ENCODE measurements around the gene GNG7. TPM values are rescaled to one million over a fixed set of nuclear protein-coding genes. Genes with fewer than 3 reads are reported as not detected.

Gene GNG7
- polyA plus RNA-seq, 1 donor (not counting 4 experiments of a cell fraction or from before 2014, with no cell fraction given) = 0.01 TPM

DNA sequence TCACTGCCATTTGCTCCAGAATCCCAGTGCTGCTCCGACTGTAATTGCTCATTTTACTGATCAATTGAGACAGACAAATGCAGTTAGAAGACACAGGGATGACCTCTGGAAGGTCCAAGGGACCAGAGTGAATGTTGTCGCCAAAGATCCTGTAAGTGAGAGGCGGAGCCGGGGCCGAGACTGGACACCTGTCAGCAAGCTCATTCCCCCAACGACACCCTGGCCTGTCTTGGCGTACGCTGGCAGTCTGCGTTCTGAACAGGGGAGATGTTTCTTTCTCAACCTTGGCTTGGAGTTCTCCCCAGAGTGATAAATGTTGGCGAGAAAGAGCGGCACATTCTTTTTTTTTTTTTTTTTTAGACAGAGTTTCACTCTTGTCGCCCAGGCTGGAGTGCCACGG lies 202.3 kb downstream of the GNG7 start:
- H3K27me3 ChIP-seq (ENCODE audit: control insufficient read depth, extremely low read depth, insufficient read depth, low read length) = no peaks in the 10 kb centered on the region
- peaks cover 3% of the 10 kb centered on the region for H3K9me1 ChIP-seq (ENCODE audit: control insufficient read depth, extremely low read depth, insufficient read depth, low read length)
- H2AFZ ChIP-seq (ENCODE audit: control insufficient read depth, low read length) = no peak overlapping the region
- H4K20me1 ChIP-seq (ENCODE audit: control insufficient read depth, extremely low read depth, insufficient read depth, low read length) = no peaks in the 10 kb centered on the region
- no peak overlapping the region for H3K4me2 ChIP-seq (ENCODE audit: control insufficient read depth, extremely low read depth, insufficient read depth, low read depth, low read length)
- no peaks in the 10 kb centered on the region for H3K9me3 ChIP-seq (ENCODE audit: control insufficient read depth, low read depth, low read length)
- FAIRE-seq (no peak), DNase-seq (ENCODE audit: low read depth, low spot score) (no peak)
- no peak for TF ChIP-seq EZH2 (IDR thresholded peaks at IDR 0.05; ENCODE audit: low read length)
- TF ChIP-seq, protein P1, sequence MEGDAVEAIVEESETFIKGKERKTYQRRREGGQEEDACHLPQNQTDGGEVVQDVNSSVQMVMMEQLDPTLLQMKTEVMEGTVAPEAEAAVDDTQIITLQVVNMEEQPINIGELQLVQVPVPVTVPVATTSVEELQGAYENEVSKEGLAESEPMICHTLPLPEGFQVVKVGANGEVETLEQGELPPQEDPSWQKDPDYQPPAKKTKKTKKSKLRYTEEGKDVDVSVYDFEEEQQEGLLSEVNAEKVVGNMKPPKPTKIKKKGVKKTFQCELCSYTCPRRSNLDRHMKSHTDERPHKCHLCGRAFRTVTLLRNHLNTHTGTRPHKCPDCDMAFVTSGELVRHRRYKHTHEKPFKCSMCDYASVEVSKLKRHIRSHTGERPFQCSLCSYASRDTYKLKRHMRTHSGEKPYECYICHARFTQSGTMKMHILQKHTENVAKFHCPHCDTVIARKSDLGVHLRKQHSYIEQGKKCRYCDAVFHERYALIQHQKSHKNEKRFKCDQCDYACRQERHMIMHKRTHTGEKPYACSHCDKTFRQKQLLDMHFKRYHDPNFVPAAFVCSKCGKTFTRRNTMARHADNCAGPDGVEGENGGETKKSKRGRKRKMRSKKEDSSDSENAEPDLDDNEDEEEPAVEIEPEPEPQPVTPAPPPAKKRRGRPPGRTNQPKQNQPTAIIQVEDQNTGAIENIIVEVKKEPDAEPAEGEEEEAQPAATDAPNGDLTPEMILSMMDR (optimal IDR thresholded peaks at IDR 0.05 in 1 of 3, IDR thresholded peaks at IDR 0.05 in 1 of 3, conservative IDR thresholded peaks at IDR 0.05 in 1 of 3; ENCODE audit: extremely low read depth in 1 of 3, insufficient read depth in 2 of 3, low read length in 3 of 3) = no peak
- H3K79me2 ChIP-seq (ENCODE audit: control insufficient read depth, insufficient read depth, low read length) = no peaks in the 10 kb centered on the region
- H3K4me3 ChIP-seq (ENCODE audit: control insufficient read depth in 2 of 3, extremely low read depth in 1 of 3, insufficient read depth in 2 of 3, low read depth in 1 of 3, low read length in 3 of 3) = no peak overlapping the region
- H3K27ac ChIP-seq (ENCODE audit: control insufficient read depth, insufficient read depth, low read length) = no peak overlapping the region
- no peak overlapping the region for H3K9ac ChIP-seq (ENCODE audit: control insufficient read depth, extremely low read depth, insufficient read depth, low read length)
- H3K36me3 ChIP-seq (ENCODE audit: control insufficient read depth in 2 of 2, extremely low read depth in 1 of 2, insufficient read depth in 2 of 2, low read length in 2 of 2) = no peaks in the 10 kb centered on the region
- H3K4me1 ChIP-seq (ENCODE audit: control insufficient read depth, extremely low read depth, insufficient read depth, low read length) = peaks cover 27% of the 10 kb centered on the region
- dilution Hi-C loops (cut with MboI; ENCODE audit: extremely low pct_ligation_motif_present, low sequenced_read_pairs) = no loop called here

DNA sequence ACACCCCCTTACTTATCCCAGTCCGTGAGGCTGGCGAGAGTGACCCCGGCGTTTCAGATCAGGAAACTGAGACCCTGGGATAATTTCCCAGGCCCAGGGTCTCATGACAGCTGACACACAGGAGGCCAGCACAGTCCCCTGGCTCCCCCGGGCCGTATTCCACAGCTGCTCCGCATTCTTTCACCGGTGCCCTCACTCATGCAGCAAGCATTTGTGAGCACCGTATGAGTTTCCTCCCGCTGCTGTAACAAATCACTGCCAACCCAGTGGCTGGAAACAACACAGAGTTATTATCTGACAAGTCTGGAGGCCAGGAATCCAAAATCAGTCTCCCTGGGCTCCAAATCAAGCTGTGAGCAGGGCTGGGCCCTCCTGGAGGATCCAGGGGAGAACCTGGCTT lies 205.3 kb downstream of the GNG7 start:
- Histone ChIP-seq H3K36me3 (ENCODE audit: control insufficient read depth in 2 of 2, extremely low read depth in 1 of 2, insufficient read depth in 2 of 2, low read length in 2 of 2) (no peaks in the 10 kb centered on the region), H3K9me1 (ENCODE audit: control insufficient read depth, extremely low read depth, insufficient read depth, low read length) (no peaks in the 10 kb centered on the region), H3K9me3 (ENCODE audit: control insufficient read depth, low read depth, low read length) (no peaks in the 10 kb centered on the region), H3K27me3 (ENCODE audit: control insufficient read depth, extremely low read depth, insufficient read depth, low read length) (no peaks in the 10 kb centered on the region), H3K9ac (ENCODE audit: control insufficient read depth, extremely low read depth, insufficient read depth, low read length) (no peak overlapping the region), H4K20me1 (ENCODE audit: control insufficient read depth, extremely low read depth, insufficient read depth, low read length) (no peaks in the 10 kb centered on the region), H3K4me3 (ENCODE audit: control insufficient read depth in 2 of 3, extremely low read depth in 1 of 3, insufficient read depth in 2 of 3, low read depth in 1 of 3, low read length in 3 of 3) (no peak overlapping the region), H3K4me1 (ENCODE audit: control insufficient read depth, extremely low read depth, insufficient read depth, low read length) (peaks cover 33% of the 10 kb centered on the region), H3K4me2 (ENCODE audit: control insufficient read depth, extremely low read depth, insufficient read depth, low read depth, low read length) (no peak overlapping the region), H3K79me2 (ENCODE audit: control insufficient read depth, insufficient read depth, low read length) (no peaks in the 10 kb centered on the region), H3K27ac (ENCODE audit: control insufficient read depth, insufficient read depth, low read length) (no peak overlapping the region), H2AFZ (ENCODE audit: control insufficient read depth, low read length) (no peak overlapping the region)
- dilution Hi-C loops (cut with MboI; ENCODE audit: extremely low pct_ligation_motif_present, low sequenced_read_pairs) = no loop called here
- TF ChIP-seq EZH2 (IDR thresholded peaks at IDR 0.05; ENCODE audit: low read length) = no peak
- TF ChIP-seq, protein P1 (optimal IDR thresholded peaks at IDR 0.05 in 1 of 3, IDR thresholded peaks at IDR 0.05 in 1 of 3, conservative IDR thresholded peaks at IDR 0.05 in 1 of 3; ENCODE audit: extremely low read depth in 1 of 3, insufficient read depth in 2 of 3, low read length in 3 of 3) = no peak
- FAIRE-seq (no peak), DNase-seq (ENCODE audit: low read depth, low spot score) (no peak)
